NCI-H748 treated with DMSO at 0.1 percent for 48 hours (cell line): Measurements from ENCODE around the gene TBATA.

ENCODE experiments used
- DNase-seq: peaks from one replicate; lab custom pipeline; 2025; lab: John Stamatoyannopoulos, UW

Gene TBATA

DNA sequence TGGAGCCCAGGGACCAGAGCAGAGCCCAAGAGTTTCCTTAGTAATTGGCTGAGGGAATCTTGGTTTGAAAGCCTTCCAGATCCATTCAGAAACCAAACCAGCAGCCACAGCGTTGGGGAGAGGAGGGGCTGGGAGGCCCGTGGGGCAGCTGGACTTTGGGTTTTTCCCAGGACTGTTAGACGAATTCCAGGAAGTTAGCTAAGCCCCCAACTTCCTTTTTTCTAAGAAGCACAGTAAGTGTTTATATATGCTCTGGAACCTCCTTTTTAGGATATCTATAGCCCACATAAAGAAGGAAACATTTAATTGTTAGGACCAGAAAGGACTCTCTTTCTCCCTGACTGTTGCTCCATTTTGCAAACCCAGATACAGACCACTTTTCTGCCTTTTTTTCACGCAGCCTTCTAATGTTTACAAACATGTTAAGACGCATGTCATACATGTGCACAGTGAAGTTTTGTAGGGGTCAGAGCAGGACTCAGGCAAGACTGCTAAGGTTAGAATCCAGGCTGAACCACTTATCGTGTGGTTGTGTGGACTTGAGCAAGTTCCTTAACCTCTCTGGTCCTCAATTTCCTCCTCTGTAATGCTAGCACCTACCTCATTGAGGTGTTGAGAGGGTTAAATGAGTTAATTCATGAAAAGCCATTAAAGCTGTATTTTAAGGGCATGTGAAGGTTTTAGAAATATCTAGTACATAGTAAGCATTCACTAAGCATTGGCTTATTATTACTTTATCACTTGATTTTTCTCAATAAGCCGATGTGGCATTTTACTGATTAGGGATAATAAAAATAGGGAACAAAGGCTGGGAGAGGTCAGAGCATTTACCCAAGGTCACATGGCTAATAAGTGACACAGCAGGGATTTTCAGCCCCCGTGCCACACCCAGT lies 42.4 kb downstream of the TBATA start:
- DNase-seq: no peak

DNA sequence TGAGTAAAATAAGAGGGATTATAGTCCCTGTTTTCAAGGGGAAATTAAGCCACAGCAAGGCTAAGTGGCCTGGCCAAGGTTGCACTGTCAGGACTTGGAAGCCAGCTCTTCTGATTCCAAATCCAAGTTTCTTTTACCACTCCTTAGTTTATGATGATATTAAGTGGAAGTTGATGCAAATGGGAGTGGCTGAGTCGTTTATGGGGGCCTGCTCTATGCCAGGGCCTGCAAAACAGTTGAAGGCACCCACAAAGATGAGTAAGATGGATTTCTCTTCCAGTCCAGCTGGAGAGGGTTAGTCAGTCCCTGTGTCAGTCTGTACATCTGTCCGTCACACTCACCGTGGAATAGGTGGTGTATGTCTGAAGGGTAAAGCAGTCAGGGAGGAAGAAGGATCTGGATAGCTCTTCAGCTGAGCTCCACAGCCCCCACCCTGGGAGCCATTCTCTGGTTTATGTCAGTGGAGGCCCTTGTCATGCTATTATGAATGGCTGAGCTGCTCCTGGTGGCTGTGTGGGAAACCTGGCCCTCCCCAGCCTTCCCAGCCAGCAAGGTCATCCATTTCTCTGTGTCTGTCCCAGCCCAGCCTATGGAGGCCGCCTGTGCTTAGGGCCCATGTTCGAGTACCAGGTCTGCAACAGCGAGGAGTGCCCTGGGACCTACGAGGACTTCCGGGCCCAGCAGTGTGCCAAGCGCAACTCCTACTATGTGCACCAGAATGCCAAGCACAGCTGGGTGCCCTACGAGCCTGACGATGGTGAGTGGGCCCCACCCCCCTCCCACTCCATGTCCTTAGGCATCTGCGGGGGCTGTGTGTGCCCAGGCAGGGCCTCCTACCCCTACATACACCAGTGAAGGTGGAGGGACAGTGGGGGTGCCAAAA lies 44.5 kb downstream of the TBATA start:
- DNase-seq: no peak

DNA sequence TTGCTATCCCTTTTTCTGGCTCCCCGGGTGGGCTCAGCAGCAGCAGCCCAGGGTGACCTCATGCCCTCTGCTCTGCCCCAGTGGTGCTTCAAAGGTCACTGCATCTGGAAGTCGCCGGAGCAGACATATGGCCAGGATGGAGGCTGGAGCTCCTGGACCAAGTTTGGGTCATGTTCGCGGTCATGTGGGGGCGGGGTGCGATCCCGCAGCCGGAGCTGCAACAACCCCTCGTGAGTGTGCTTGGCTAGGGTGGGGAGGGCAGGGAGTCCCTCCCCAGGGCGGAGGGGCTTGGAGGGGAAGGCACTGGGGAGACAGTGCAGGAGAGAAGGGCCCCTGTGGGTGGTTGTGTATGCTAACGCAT lies 46.4 kb downstream of the TBATA start:
- no peak for DNase-seq

DNA sequence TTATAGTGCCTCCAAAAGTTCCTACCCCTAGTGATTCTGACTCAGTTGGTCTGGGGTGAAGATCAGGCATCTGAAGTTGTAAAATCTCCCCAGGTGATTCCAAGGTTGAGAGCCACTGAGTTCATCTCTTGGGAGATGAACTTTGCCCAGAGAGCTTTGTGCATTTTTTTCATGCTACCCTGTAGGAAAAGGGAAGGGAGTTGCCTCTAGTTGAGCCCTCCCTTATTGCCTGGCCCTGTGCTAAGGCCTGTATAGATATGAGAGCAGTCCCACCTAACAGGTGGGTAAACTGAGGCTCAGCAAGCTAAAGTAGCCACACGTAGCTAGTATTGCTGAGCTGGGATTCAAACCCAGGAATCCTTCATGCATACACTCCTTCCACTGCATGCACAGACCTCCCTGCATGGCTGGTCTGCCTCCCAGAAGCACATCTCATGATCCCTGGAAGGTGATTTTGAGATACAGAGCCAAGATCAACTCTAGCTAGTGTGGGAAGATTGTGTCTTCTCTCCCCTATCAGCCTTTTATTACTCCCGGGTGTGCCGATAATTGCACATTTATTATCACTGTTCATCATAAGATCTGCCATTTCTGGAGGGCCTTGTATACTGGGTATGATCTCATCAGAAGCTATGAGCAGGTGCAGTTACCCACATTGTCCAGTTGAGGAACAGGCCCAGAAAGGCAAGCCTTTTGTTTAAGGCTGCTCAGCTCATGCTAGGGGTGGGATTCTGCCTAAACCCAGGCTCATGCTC lies 47.0 kb downstream of the TBATA start:
- no peak for DNase-seq

DNA sequence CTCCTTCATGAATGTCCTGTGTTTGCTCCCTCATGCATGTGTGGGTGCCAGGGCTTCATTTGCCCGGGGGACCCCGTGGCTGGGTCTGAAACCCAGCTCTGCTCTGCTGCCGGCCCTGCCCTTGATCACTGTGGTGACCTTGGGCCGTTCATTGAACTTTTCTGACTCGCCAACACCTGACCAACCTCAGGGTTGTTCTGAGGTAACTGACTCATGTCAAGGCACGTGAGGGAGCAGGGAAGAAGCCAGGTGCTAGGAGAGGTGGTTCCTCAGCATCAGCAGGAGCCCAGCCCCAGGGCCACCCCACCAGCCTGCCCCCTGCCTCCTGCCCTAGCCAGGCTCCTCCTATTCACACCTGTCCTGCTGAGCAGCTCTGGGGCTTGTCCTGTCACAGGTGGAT lies 47.9 kb downstream of the TBATA start:
- DNase-seq: no peak

DNA sequence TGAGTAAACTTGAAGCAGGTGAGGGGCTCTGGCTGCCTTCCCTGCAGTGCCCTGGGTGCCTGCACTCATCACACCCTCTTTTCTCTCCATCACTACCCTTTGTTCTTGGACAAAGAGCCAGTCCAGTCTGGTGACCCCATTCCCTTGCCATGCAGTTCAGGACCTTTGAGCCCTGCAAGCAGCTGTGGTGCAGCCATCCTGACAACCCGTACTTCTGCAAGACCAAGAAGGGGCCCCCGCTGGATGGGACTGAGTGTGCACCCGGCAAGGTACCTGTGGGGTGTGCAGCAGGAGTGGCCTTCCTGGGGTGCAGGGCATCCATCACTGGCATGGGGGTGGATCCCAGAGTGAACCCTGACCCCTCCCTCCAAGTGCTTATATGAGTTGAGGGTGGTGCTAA lies 48.7 kb downstream of the TBATA start:
- no peak for DNase-seq

DNA sequence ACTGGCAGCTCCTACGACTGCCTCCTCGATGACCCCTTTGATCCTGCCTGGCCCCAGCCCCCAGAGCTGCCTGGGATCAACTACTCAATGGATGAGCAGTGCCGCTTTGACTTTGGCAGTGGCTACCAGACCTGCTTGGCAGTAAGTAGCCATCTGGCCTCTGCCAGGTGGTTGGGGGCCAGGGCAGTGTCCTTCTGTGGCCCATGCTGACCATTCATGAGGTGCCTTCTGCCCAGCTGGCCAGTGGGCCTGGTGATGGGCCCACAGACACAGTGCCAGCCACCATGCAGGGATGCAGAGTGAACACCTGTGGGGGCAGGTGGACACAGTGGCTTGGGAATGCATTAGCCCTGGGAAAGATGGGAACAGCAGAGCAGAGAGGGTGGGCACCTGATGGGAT lies 50.0 kb downstream of the TBATA start:
- no peak for DNase-seq

DNA sequence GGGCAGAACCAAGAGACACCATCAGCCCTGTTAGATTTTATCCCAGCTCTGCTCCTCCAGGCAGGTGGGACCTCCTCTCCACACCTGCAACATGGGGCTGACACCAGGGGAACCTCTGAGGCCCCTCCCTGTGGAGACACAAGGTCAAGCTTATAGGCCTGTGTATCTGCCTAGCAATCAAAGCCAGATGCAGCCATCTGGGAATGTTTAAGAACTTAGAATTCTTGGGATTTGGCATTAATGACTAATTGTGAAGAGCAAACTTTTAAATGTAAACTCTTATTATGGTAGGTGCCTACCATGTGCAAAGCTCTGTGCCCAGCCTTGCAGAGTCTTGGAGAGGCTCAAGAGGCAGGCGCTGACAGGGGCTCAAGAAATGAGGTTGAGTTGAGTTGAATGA lies 52.1 kb downstream of the TBATA start:
- no peak for DNase-seq

DNA sequence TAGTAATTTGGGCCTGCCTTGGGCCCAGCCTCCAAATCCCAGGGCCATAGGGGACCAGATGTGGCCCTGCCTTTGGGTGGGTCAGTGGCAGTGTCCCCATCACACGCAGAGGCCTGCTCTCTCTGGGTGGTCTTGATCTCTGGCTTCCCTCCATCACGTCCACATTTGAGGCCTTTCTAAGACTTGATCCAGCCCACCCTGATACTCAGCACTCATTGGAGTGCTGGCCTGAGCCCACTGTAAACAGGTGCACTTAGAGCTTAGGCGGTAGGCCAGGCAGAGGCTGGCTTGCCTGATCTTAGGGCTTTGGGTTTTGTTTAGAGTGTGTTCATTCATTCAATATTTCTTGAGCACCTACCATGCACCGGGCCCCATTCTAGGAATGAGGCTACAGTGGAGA lies 52.6 kb downstream of the TBATA start:
- no peak for DNase-seq

DNA sequence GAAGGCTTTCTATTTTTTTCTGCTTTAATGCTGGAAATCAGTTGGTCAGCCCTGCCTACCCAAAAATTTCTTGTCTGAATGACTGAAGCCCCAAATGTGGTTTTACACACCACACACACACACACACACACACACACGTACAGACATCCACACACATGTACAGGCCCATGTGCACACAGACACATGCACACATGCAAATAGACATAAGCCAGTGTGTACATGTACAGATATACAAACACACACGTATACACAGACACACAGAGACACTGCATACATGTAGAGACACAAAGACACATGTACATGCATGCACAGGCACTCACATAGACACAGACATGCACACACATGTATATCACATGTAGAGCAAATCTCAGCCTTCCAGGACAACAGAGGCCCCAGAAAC lies 54.2 kb downstream of the TBATA start:
- DNase-seq: no peak

DNA sequence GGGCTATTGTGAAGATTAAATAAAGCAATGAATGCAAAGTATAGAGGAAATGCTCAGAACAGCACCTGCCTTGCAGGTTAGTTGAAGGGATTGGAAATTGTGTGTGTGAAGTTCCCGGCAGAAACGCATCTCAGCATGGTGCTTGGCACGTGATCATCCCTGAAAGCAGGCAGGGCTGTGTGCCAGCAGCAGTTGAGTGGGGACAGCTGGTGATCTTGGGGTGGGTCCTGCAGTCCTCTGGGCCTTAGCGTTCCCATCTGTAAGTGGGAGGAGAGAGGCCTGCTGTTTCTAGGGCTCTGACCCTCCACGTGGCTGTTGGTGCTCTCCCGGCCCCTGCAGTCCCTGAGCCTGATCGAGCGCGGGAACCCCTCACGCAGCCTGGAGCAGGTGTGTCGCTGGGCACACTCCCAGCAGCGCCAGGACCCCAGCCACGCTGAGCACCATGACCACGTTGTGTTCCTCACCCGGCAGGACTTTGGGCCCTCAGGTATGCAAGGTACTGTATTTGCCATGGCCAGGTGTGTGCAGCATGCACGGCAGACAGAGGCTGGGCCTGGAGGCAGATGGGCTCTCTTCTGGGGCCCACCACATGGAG lies 55.3 kb downstream of the TBATA start:
- DNase-seq: peak; percentile 70

DNA sequence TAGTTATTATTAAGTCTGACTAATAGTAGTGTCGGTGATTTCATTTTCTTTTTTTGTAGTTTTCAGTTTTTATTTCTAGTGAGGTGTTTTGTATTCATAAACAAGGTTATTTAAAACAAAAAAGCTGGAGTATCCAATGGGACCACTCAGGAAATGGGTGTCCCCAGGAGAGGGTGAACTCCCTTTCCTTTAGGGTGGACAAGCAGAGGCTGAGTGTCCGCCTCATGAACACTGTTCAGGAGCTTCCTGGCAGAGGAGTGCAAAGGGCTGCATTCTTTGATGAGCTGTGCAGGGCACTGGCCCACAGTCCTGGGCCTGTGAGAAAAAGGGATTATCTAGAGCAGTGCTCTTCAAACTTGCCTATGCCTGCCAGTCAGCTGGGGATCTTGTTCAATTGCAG lies 56.8 kb downstream of the TBATA start:
- DNase-seq: no peak

DNA sequence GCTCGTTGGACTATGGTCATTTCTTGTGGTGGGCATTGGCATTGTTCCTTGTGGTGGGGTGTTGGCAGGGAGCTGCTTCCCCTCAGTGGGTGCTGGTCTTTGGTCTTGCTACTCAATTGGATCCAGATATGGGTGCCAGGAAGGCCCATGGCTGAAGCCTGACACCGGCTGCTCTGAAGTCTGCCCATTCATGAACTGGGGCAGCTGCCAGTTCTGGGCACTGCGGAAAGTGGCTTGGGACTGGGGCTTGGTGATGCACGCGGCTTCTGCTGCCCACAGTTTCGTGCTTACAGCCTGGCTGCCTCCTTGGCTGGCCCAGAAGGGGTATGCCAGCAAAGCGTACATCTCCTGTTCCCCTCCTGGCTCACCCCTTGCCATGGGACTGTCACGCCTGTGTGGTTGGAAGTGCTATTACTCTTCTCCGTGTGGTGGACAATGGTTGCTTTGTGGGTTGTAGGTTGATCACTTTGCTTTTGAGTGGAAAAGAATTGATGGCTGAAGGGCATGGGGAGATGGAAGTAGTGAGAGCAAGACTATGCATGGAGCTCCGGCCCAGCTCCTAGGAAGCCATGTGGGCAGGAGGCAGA lies 58.2 kb downstream of the TBATA start:
- DNase-seq: no peak

DNA sequence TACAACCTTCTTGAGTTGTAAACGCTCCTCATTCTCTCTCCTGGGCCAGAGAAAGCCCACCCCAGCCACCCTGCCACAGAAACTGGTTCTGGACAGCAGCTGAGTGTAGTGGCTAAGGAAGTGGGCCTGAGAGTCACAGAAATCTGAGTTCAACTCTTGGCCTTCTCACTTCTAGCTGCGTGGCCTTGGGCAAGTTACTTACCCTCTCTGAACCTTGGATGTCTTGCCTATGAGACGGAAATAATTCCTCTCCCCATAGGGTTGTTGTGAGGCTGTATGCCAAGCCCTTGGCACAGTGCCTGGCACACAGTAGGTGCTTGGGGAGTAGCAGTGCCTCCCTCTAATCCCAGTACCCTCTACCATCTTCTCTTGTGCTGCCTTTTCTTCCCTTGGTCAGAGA lies 61.4 kb downstream of the TBATA start:
- DNase-seq: no peak

DNA sequence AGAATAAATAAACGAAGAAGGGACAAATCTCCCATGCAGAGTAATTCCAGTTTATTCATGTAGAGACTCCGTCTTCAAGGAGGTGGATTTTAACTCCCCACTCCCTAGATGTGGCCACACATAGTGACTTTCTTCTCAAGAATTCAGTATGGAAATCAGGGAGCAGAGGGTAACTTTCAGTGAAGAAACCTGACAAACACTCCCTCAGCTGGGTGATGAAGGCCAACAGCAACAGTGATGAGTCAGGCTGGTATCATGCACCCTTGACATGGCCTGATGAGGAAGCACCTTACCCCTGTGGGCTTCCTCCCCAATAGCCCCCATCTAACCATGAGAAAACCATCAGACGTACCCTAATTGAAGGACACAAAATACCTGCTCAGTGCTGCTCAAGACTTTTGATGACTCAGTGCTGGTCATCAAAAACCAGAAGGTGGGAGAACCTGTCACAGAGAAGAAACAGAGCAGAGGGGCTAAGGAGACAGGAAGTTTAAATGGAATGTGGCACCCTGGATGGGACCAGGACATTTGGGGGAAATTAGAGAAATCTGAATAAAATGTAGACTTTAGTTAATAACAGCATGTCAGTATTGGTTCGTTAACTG lies 62.3 kb downstream of the TBATA start:
- DNase-seq: no peak
